ENCODE results near the gene SLC5A11. TPM values are rescaled to one million over a fixed set of nuclear protein-coding genes. Genes with fewer than 3 reads are reported as not detected.
A peak's percentile ranks its signal among the peaks of the same experiment; 100 is the strongest.
"Not testable (repeated sequence)": the region's sequence is repeated elsewhere in the genome, so short reads cannot be mapped to it uniquely, and the experiment has no call there.

SLC5A11 gene
- total RNA-seq, 1 experiment from 2014 or later, result 0.05 TPM

DNA sequence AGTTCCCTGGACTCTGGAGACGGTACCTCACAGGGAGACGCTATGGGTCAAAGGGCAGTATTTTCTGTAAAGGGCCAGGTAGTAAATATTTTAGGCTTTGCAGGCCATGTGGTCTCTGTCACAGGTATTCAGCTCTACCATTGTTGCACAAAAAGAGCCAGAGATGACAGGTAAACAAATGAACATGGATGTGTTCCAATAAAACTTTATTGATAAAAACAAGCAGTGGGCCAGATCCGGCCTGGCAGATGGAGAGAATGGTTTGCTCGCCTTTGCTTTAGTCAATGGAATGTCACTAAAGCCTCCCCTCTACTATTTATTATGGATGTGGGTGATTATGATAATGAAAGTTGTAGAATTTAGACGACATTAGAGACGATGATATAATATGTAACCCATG lies 8.9 kb upstream of the SLC5A11 start:
- DNase-seq (ENCODE audit: low spot score), result no peak

DNA sequence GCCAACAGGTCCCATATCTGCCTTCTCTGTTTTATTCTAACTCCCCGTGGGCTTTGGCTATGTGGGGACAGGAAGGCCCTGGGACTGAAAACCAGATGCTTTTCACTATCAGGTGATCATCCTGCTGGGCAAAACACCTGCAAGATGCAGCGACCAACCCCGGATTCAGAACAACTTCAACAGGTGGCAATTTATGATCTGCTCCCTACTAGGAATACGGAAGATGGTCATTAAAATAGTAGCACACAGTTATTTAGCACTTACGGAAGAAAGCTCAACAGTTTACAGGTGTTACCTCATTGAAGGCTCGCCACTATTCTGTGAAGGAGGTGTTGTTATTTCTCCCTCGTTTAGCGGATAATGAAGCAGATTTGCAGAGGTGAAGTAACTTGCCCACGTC lies 7.8 kb upstream of the SLC5A11 start:
- DNase-seq (ENCODE audit: low spot score), result no peak

DNA sequence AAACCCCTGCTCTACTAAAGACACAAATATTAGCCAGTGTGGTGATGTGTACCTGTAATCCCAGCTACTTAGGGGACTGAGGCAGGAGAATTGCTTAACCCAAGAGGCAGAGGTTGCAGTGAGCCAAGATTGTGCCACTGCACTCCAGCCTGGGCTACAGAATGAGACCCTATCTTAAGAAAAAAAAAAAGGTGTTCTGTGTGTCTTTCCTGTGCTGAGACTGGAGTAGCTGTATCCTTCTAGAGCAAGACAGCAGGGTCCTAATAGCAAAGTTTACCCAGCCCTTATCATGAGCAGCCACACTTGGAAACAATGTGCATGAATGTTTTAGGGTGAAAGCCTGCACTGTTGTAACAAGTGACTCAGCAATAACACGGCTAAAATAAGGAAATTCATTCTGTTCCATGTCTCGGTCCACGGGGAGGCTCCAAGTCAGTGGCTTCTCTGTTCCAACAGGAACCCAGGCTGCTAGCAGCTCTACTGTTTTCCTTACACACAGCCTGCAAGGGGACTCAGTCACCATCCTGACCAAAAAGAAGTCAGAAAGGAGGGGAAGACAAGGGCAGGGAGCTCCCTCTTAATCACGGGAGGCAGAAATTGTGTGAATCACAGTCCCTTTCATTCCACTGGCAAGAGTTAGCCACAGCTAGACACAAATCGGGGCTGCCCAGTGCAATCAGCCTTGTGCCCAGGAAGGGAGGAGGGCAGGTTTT lies 7.1 kb upstream of the SLC5A11 start:
- peak; percentile 39 for DNase-seq (ENCODE audit: low spot score)

DNA sequence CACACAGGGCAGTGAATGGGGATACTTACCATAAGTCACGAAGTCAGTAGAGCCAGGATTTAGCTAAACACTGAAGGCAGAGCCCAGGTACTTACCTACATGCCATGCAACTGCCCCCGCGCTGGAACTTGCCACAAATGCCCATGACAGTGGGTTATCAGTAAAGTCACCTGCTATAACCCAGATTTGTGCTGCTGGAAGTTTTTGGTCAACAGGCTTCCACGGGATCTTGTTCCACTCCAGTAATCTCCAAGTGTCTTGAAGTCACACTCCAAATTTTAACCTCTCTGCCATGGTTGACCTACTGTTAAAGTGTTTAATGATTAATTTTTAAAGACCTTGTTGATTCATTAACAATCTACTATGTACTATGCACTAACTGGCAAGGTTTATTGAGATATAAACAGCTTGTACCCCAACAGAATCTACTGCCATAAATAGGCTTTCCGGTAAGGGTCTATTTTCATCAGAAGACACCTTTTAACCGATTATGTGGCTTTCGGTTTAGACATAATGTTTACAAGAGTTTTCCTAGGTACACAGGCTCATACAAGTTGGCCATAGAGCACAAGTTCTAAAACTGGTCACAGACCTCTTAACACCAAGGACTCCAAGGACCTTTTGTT lies 6.3 kb upstream of the SLC5A11 start:
- no peak for DNase-seq (ENCODE audit: low spot score)

DNA sequence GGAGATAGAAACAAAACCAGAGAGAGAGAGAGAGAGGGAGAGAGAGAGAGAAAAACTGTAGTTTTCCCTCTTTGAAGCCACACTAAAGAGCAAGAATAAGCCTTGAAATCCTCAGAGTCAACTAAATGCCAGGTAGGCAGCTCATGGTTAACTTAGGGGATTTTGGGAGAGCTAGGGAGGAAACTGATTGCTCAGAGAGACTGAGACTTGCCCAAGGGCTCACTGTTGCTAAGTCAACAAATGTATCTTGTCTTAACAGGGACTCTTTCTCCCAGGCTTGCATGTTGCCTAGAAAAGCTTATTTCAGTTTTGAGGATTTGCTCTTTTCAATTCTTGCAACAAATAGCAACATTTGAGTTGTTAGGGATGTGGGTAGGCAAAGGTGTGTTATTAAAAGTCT lies 4.5 kb upstream of the SLC5A11 start:
- no peak for DNase-seq (ENCODE audit: low spot score)

DNA sequence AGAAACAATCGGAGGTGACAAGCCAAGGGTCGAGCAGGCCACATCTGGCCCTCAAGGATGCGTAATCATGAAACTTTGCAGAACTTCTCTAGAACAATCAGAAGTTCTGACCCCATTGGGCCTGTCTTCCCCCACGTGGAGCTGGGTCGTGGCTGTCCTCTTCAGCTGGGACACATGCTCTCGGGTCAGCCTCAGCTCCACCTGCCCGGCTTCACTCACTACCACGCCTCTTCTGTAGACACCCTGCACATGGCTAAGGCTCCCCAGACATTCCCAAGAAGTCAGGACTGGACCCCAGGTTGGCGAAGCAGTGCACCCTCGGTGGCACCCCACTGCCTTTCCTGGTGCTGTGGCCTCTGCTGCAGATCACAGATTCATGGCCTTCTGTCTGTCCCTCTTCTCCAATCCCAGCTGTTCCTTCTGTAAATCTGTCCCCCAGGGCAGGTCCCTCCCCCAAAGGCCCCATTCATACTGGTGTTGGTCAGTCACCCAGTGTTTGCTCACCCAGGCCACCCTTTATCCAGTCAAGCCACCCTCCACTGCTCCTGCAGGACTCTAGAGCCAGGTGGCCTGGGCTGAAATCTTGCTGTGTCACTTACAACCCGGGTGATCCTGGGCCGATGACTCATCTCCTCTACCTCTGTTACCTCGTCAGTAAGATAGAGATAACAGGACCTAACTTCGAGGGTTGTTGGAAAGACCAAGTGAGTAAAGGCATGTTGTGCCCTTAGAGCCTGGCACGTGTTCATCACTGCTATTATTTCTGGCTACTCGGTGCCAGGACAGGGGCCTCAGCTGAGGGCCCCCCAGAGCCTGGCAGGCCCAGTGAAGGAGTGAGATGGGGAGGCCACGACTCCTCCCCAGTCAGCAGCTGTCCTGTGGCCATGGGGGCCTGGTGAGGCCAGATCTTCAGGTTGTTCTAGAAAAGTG lies 1.4 kb upstream of the SLC5A11 start:
- DNase-seq (ENCODE audit: low spot score), result peak; percentile 61

DNA sequence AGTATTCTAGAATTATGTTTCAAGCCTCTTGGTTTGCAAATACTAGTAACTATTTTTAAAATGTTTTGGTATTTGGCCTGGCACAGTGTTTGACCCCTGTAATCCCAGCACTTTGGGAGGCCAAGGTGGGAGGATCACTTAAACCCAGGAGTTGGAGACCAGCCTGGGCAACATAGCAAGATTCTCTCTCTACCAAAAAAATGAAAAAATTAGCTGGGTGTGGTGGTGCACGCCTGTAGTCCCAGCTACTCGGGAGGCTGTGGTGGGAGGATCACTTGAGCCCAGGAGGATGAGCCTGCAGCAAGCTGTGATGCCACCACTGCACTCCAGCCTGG lies 765 bp upstream of the SLC5A11 start:
- not testable (repeated sequence) for DNase-seq (ENCODE audit: low spot score)

DNA sequence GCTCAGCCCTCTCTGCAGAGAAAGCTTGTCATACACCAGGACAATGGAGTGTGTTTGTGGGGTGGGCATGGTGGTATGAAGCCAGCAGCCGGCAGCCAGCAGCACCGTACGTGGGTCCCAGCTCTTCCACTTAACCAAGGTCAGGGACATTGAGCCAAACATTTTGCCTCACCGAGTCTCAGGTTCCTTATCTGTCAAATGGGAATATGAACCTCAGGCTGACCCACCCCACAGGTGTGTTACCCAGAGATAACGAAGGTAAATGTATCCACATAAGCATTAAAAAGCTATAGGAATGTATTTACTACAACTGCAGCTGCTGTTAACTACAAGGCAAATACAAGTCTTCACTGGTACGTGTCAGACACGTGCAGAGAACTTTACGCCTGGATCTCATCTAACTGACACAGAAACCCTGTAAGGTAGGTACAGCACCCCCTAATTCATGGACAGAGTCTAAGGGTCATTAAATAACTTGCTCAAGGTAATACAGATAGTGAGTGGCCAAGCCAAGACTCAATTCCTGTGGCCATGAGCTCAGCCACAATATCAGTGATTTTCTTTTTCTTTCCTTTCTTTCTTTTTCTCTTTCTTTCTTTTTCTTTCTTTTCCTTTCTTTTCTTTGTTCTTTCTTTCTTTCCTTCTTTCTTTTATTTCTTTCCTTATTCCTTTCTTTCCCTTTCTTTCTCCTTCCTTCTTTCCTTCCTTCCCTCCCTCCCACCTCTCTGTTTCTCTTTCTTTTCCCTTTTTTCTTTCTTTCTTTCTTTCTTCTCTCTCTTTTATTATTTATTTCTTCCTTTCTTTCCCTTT lies 990 bp downstream of the SLC5A11 start:
- DNase-seq (ENCODE audit: low spot score), result no peak

DNA sequence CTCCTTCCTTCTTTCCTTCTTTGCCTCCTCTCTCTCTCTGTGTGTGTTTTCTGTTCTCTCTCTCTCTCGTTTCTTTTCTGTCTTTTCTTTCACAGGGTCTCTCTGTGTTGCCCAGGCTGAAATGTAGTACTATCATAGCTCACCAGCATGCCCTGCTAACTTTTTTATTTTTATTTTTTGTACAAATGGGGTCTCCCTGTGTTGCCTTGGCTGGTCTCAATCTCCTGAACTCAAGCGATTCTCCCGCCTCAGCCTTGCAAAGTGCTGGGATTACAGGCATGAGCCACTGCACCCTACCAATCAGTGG lies 1.5 kb downstream of the SLC5A11 start:
- no peak for DNase-seq (ENCODE audit: low spot score)

DNA sequence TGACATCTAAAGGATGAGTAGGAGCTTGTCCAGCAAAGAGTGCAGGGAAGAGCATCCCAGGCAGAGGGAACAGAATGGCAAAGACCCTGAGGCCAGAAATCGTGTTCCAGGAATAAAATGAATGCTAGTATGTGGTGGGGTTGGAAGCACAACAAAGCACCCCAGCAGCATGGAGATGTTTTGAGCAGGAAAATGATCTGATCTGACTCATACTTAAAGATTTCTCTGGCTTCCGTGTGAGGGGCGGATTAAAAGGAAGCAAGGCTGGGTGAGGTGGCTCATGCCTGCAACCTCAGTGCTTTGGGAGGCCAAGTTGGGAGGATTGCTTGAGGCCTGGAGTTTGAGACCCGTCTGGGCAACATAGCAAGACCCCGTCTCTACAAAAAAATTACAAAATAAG lies 2.3 kb downstream of the SLC5A11 start:
- peak; percentile 65 for DNase-seq (ENCODE audit: low spot score)

DNA sequence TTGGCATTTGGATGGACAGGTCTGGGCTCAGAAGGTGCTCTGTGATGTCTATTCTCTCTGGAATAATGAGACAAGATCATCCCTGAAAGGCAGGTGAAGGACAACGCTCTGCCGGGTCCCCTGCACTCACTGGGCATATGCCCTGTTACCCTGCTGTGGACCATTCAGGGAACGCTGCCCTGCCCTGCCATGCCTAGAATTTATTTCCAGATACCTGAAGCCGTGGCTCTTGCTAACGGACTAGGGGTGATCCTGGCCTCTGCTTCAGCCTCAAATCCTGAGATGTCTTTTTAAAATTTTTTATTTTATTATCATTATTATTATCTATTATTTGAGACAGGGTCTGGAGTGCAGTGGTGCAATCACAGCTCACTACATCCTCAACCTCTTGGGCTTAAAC lies 3.9 kb downstream of the SLC5A11 start:
- DNase-seq (ENCODE audit: low spot score), result no peak

DNA sequence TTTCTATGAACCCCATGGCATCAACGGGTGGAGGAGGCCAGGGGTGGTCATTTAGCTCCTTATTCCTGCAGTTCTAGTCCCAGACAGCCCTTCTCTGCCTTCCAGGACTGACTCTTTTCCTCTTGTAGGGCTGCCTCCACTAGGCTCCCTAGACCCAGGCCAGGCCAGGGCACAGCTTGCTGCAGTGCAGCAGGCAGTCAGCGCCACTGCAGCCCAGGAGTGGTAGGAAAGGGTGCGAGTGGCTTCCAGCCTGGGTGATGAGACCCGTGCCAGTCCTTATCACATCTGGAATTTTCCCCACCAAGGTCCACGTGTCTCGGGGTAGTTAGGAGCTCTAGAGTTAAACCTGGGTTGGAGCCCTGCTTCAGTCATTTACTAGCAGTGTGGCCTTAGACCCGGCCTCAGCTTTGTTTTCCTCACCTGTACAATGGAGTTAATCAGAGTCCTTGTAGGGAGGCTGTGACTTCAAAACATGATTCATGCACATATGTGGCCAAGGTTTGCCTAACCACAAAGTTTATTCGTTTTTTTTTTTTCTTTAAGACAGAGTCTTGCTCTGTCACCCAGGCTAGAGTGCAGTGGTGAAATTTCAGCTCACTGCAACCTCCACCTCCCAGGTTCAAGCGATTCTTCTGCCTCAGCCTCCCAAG lies 4.7 kb downstream of the SLC5A11 start:
- DNase-seq (ENCODE audit: low spot score), result peak; percentile 38

DNA sequence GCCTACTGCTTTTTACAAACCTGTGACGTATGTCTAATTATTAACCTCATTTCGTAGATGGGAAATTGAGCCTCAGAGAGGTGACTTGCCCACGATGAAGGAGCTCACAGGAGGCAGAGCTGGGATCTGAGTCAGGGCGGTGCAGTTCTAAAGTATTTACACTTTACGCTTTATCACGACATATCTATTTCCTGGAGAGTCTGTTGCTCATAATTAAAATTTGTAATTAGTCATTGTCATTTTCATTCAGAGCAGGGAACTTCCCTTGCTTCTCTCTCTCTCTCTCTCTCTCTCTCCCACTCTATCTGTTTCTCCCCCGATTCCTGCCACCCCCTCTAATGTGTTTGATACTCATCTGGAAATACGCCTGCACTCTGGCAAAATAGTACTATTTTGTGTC lies 5.9 kb downstream of the SLC5A11 start:
- peak; percentile 11 for DNase-seq (ENCODE audit: low spot score)

DNA sequence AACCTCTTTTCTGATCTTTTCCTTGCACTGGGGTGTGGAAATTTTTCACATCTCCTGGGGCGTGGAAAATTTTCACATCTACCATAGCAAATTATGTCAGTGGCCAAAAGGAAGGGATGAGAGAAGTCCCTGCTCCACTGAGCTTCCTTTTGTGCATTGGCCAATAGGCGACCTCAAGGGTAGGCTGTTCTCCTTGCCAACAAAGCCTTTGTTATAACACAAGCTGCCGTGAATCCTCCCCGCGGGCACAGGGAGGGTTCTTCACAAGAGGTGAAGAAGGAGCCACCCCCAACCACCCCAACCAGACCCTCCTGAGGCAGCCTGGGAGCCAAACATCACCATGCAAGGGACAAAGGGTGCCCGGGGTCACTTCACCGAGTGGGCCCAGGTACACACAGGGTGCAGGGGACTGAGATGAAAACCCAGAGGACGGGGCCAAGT lies 6.5 kb downstream of the SLC5A11 start:
- DNase-seq (ENCODE audit: low spot score), result no peak

DNA sequence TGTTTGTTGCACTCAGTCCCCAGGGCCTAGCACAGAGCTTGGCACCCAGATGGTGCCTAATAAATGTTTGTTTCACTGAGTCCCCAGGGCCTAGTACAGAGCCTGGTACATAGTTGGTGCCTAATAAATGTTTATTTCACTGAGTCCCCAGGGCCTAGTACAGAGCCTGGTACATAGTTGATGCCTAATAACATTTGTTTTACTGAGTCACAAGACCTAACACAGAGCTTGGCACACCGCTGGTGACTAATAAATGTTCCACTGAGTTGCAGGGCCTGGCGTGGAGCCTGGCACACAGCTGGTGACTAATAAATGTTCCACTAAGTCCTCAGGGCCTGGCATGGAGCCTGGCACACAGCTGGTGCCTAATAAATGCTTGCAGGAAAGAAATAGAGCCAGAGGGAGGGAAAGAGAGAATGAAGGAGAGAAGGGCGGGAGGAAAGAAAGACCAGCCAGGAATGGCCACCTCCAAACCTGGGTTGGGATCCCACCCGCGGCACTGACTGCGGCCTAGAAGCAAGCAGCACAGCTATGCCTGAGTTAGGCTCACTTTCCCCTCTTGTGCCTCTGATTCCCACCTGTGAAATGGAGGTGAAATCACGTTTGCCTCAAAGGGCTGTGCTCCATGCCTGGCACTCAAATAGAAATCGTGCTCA lies 7.5 kb downstream of the SLC5A11 start:
- no peak for DNase-seq (ENCODE audit: low spot score)

DNA sequence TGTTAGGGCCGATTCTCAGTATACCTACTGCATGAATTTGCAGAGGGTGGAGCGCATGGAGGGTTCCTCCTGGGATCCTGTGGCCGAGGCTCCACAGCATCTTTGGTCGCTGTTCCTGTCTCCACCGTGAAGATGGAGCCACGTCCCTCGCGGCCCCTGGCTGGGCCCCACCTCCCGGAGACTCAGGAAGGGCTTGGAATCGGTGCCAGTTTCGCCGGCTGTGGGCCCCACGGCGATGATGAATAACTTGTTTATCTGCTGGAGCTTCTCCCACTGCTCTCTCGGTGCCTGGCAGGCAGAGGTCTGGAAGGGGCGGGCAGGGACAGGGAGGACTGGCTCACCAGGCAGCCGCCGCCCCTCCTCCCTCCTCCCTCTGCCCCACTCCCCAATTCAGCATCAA lies 8.1 kb downstream of the SLC5A11 start:
- peak; percentile 46 for DNase-seq (ENCODE audit: low spot score)

DNA sequence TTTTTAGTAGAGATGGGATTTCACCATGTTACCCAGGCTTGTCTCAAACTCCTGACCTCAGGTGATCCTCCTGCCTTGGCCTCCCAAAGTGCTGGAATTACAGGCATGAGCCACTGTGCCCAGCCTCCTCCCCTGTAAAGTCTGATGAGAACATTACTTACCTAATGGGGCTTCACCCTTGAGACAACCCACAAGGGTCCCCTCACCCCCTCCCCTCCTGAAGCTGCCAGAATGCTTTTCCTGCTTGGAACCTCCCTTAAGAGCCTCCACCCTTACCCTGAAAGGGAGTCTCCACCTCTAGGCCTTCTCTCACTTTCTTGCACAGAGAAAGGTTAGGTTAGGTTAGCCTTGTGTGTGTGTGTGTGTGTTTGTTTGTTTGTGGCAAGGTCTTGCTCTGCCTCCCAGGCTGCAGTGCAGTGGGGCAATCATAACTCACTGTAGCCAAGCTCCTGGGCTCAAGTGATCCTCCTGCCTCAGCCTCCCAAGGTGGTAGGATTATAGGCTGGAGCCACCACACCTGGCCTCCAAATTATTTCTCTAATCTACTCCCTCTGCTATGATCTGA lies 8.9 kb downstream of the SLC5A11 start:
- no peak for DNase-seq (ENCODE audit: low spot score)

DNA sequence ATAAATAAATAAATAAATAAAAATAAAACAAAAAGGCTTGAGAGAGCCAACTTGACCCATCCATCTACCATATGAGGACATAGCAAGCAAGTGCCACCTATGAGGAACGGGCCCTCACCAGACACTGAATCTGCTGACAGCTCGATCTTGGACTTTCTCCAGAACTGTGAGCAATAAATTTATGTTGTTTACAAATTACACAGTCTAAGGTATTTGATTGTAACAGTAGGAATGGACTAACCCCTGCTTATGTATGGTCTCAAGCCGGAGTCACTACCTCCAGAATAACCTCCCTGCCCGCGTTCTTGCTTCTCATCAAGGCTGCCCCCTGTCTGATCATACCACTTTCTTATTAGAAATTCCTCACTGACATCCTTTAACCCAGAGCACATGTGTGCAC lies 9.9 kb downstream of the SLC5A11 start:
- DNase-seq (ENCODE audit: low spot score), result peak; percentile 23

DNA sequence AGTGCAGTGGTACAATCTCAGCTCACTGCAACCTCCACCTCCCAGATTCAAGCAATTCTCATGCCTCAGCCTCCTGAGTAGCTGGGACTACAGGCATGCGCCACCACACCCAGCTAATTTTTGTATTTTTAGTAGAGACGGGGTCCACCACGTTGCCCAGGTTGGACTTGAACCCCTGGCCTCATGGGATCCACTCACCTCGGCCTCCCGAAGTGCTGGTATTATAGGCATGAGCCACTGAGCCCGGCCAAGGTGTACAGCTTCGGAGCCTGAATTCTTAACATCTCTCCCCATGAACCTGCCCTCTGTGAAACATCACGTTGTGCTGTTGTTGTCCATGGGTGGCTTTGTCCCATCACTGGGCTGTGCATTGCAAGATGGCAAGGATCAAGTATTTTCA lies 11.1 kb downstream of the SLC5A11 start:
- not testable (repeated sequence) for DNase-seq (ENCODE audit: low spot score)

DNA sequence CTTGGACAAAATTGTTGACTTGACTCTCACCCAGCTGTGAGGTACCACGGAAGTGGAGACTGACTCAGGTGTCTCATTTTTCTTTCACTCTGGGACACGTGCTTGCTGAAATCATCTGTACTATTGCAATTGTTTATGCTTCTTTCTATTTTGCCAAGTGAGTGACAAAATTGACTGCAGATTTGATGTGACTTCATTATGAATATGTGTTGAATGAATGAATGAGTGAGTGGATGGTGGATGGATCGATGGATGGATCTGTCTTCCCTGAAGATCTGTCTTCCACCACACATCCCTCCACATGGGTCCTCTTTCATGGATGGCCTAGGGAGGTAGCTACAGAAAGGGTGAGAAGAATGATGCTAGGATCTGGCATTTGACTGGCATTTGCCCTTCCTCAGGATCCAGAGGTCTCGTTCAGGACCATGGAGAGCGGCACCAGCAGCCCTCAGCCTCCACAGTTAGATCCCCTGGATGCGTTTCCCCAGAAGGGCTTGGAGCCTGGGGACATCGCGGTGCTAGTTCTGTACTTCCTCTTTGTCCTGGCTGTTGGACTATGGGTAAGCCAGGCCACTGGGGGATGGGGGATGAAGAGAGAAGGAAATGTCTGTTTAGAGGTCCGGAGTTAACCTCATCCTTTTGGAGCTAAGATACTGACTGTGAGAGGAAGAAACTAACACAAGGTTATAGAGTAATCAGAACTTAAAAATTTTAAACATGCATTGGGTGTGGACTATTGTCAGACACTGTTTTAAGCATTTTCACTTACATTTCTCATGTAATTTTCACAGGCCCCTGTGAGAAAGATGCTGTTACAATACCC lies 12.7 kb downstream of the SLC5A11 start:
- DNase-seq (ENCODE audit: low spot score), result peak; percentile 40

Measured in A172 (cell line).